AG04450 (cell line): ENCODE data around the gene GRN. TPM values are rescaled to one million over a fixed set of nuclear protein-coding genes. Genes with fewer than 3 reads are reported as not detected.

Experiments
- CTCF ChIA-PET: fragments of 300-600, 350-600 bp; formaldehyde crosslinking; extraction: SDS; loops from one replicate; lab custom pipeline; 2022; ENCODE audit warnings: antibody characterized with exemption, inconsistent platforms; lab: Charles Lee
- POLR2A ChIA-PET: fragments of 350-600 bp; formaldehyde crosslinking; extraction: SDS; loops from one replicate; lab custom pipeline; 2021; ENCODE audit warnings: antibody characterized with exemption, inconsistent platforms; lab: Yijun Ruan, JAX
- DNase-seq: peaks from one replicate; pipeline ENCODE4 v3.0.0-alpha.2; 2011; ENCODE audit warnings: low read depth, low spot score
- H3K27ac ChIP-seq: one replicate; pipeline ENCODE4 v1.5.1; 2012; ENCODE audit warnings: low read depth, low read length, control low read depth
- H3K27me3 ChIP-seq: one replicate; pipeline ENCODE4 v1.6.0; 2012; ENCODE audit warnings: low read length; ENCODE audit not compliant: control insufficient read depth, insufficient read depth
- H3K4me3 ChIP-seq: 2 replicates; pipeline ENCODE4 v1.5.1; 2011; ENCODE audit warnings: mild to moderate bottlenecking, low read depth, low read length, control low read depth
- H3K9me3 ChIP-seq: 2 replicates; pipeline ENCODE4 v1.5.1; 2012; ENCODE audit warnings: low read length; ENCODE audit not compliant: control insufficient read depth, insufficient read depth
- CTCF ChIP-seq: IDR thresholded peaks from 2 replicates; pipeline ENCODE4 v1.5.1; 2011; ENCODE audit warnings: low read depth, low read length, control low read depth, inconsistent platforms
- polyA minus RNA-seq: library from RNA; depleted of rRNA, polyadenylated mRNA; stranded (reverse); fragments of >200 nt; gene quantifications from 2 replicates; pipeline ENCODE4 v1.2.3, GENCODE V29; 2011; rRNA and poly(A)+ RNA removed
- polyA plus RNA-seq: library from polyadenylated mRNA; depleted of rRNA; stranded (reverse); fragments of >200 nt; gene quantifications from 2 replicates; pipeline ENCODE4 v1.2.3, GENCODE V29; 2011; rRNA removed

GRN gene
- 203 and 322 TPM in 2 replicates for polyA plus RNA-seq
- polyA minus RNA-seq = 66.7 and 90.2 TPM in 2 replicates

DNA sequence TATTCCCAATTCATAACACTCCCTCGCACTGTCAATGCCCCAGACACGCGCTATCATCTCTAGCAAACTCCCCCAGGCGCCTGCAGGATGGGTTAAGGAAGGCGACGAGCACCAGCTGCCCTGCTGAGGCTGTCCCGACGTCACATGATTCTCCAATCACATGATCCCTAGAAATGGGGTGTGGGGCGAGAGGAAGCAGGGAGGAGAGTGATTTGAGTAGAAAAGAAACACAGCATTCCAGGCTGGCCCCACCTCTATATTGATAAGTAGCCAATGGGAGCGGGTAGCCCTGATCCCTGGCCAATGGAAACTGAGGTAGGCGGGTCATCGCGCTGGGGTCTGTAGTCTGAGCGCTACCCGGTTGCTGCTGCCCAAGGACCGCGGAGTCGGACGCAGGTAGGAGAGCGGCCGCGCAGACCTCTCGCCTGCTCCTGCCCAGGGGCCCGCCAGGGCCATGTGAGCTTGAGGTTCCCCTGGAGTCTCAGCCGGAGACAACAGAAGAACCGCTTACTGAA lies at the start of gene GRN:
Gene GRN, plus strand, starts transcription at position 364 of the 515 bp plus-strand sequence. CDS start 3,863 bp downstream, outside the sequence.
- Histone ChIP-seq H3K9me3 (no peaks in the 10 kb centered on the region), H3K27me3 (peaks cover 4% of the 10 kb centered on the region), H3K27ac (peak within 1 kb of the TSS; percentile 11), H3K4me3 (peak within 1 kb of the TSS; percentile 98)
- no peak for TF ChIP-seq CTCF
- DNase-seq = peak; percentile 98
- ChIA-PET POLR2A (interaction anchor here (0.6 to 1.8 kb wide), 6 partner anchors 14 to 221 kb away, joined by 3 to 10 read pairs (median 4); partner anchors contain the start of gene HDAC5), CTCF (interaction anchor here (0.6 to 2.0 kb wide), 14 partner anchors 12 to 473 kb away, joined by 3 to 21 read pairs (median 4); partner anchors contain the start of genes ASB16 and FAM171A2)

GRCh38 chr17:44297975-44298374 lies 47.1 kb upstream of the GRN start:
- H3K27me3 ChIP-seq = peaks cover 27% of the 10 kb centered on the region
- H3K27ac ChIP-seq = no peak overlapping the region
- ChIA-PET POLR2A (no interaction called here), CTCF (no interaction called here)
- no peak for DNase-seq
- H3K9me3 ChIP-seq = no peaks in the 10 kb centered on the region
- H3K4me3 ChIP-seq = no peak overlapping the region
- no peak for TF ChIP-seq CTCF

DNA sequence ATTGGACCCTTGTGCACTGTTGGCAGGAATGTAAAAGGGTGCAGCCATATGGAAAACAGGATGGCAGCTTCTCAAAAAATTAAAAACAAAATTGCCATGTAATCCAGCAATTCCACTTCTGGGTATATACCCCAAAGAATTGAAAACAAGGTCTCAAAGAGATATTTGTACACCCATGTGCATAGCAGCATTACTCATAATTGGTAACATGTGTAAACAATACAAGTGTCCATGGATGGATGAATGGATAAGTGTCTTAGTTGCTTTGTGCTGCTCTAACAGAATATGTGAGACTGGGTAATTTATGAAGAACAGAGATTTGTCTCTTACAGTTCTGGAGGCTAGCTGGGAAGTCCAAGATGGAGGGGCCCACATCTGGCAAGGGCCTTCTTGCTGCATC lies 40.5 kb upstream of the GRN start:
- ChIA-PET CTCF (no interaction called here), POLR2A (no interaction called here)
- no peak overlapping the region for H3K4me3 ChIP-seq
- no peak overlapping the region for H3K27ac ChIP-seq
- no peaks in the 10 kb centered on the region; the same call in 1 of the 2 replicates for H3K9me3 ChIP-seq
- DNase-seq = no peak
- TF ChIP-seq CTCF = no peak
- peaks cover 32% of the 10 kb centered on the region for H3K27me3 ChIP-seq

- DNase-seq = no peak
- Histone ChIP-seq H3K27ac (no peak overlapping the region), H3K9me3 (no peaks in the 10 kb centered on the region; the same call in 1 of the 2 replicates), H3K27me3 (peaks cover 36% of the 10 kb centered on the region), H3K4me3 (peak overlapping the region; percentile 57; the same call in 1 of the 2 replicates)
- ChIA-PET POLR2A (interaction anchor here (0.5 to 1.0 kb wide), 2 partner anchors 84 to 104 kb away, joined by 3 to 9 read pairs; no protein-coding TSS in a partner anchor), CTCF (interaction anchor here (0.7 kb wide), 1 partner anchor 223 kb away, joined by 7 read pairs; no protein-coding TSS in a partner anchor)
- TF ChIP-seq CTCF = no peak
Observed at GRCh38 chr17:44307387-44308186, 37.5 kb upstream of the GRN start.
